GM19452 (cell line): ENCODE data around the gene ERC2.

Source experiments
- ATAC-seq: cut with Tn5 transposase; IDR thresholded peaks from one replicate; pipeline ENCODE4 v1.9.1; 2021; ENCODE audit not compliant: unreplicated experiment

ERC2 gene

DNA sequence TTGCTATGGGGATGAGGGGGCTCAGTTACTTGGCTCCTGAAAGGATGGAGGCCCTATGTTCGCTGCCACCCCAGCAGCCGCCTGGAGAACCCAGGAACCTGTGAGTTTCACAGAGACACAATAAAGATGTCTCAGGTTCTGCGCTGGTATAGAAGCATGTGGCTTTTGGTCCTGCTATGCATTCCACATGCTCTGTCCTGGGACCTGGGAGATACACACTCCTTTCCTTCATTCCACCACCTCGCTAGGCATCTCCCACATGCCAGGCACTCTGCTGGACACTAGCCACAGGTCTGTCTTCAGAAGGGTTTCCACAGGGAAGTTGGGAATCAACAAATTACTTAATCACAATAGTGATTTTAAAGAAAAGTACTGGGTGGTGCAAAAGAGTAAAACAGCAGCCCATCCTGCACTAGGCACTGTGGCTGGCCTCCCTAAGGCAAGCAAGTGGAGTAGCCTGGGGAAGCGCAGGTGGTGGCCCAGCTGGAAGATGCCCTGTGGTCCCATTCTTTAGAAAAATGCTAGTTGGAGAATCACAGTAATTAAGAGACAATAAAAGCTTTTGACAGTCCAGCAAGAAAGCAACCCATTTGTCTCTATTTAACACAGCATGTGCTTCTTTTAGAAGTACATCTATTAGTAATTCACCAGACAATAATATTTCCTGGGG is 572.2 kb downstream of the ERC2 start:
- ATAC-seq = no peak

DNA sequence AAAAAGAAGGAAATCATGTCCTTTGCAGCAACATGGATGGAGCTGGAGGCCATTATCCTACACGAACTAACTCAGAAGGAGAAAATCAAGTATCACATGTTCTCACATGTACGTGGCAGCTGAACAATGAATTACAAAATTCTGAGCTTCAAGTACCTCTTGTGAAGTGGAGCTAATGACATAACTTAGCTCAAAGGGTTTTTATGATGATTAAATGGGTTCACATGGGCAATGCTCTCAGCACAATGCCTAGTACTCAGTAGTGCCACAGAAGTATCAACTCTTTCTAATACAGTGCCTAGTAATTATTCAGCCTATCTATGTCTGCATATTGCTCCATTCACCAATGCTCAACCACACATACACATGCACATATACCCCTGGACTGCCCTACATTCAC is 573.7 kb downstream of the ERC2 start:
- no peak for ATAC-seq

DNA sequence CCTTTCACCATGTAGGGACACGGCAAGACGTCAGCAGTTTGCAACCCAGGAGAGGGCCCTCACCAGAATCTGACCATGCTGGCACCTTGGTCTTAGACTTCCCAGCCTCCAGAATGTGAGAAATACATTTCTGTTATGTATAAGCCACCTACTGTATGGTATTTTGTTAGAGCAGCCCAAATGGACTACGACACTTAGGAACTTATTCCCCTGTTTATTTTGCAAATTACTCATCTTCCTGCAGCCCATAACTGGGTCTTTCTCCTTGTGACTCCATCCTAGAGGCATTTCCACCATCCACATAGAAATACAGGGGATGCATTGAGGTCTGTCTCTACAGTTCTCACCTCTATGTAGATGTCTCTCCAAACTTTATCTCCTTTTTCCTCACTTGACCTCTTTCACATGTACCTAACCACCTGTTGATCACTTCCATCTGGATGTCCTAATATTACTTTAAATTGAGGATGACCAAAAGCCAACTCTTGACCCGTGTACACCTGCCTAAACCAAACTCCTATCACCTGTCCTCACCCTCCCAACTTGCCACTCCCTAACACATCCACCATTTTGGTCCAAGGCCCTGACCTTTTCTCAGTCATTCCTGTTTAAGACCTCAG is 575.1 kb downstream of the ERC2 start:
- no peak for ATAC-seq

DNA sequence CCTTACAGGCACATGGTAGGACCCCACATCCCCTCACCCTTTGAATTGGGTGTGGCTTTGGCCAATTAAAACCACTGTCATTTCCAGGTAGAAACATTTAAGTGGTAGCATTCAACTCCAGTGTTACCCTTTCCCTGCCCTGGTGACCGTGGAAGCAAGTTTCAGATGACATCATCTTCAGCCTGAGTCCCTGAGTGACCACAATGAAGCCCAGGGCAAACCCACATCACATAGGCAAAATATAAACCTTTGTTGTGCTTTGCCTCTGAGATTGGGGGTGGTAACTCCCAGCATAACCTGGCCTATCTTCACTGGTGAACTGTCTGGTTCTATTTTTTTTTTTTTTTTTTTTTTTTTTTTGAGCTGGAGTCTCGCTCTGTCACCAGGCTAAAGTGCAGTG is 577.2 kb downstream of the ERC2 start:
- ATAC-seq = no peak

DNA sequence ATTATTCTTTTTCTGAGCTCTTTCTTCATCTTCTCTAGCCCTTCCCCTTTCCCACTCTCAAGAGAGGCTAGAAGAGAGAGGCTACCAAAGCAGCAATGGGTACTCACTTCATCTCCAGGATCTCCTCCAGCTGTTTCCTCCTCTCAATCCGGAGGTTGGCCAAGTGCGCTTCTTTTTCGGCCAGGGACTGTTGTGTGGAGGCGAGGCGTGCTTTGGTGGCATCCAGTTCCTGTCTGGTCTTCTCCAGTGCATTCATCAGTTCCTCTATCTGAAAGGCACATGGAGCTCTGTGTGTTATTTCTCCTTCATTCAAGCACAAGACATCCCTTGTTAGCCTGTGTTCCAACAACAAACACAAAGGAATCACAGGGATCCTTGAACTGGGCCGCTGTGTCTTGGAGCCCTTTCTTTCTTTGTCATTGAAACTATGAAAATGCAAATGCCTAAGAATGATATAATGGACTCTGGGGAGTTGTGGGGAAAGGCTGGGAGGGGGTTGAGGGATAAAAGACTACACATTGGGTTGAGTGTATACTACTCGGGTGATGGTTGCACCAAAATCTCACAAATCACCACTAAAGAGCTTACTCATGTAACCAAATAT is 579.9 kb downstream of the ERC2 start:
- no peak for ATAC-seq

DNA sequence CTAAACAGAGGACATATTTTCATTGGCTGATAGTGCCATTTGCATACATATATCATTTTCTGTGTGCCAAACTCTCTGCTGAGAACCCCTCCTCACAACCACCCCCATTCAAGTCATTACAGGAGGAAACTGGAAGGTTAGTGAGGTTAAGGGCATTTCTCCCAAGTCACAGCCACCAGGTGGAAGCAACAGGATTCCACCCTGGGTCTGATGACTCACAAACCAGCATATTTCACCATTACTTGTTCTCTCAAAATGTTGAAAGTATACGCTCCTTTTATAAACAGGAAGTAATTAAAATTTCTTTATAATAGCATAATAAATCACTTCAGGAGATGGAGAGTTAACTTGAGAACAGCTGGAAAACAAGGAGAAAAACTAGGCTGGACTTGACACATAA is 582.5 kb downstream of the ERC2 start:
- ATAC-seq = no peak

DNA sequence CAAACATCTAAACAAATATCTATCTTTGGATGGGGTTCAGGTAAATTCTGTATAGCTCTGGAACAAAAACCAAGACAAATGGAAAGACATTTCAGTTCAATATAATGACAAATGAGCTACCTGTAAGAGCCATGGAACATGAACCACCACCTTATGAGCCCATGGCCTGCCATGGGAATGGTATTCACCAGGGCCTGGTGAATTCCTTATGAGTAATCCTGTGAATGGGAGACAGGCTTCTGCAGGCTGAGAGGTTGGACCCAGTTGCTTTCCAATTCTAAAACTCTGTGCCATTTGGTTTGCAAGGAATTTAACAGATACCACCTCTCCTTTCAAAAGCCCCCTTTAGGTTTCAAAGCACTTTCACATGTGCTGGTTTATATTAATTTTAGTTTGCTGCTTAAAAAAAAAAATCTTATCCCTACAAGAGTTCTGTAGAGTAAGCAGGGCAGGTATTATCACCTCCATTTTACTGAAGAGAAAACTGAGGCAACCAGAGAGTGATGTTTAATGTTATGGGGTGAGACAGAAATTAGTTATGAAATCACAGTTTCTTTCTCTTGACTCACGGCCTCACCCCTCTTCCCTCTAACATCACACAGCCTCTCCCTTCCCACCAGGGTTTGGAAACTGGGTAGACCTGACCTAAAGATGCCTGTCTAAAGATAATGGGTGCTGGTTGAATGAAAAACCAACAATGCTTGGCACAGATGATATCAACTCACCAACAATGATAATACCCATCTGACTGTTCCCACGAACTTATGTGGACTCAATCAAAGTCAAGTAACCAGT is 583.6 kb downstream of the ERC2 start:
- ATAC-seq = no peak

DNA sequence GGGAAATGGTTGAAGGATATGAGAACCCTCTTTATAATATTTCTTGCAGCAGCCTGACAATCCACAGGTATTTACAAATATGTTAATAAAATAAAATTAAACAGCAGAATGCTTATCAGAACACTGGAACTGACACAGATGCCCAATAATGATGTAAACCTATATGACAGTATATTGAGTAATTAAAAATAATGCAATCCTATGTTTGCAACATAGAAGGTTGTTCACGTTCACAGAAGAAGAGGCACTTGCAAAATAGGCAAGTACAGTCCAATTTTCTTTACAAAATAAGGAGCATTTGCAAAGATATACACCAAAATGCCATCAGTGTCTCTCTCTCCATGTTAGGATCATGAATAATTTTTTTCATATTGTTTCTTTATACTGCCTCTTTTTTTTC is 584.2 kb downstream of the ERC2 start:
- ATAC-seq = no peak

DNA sequence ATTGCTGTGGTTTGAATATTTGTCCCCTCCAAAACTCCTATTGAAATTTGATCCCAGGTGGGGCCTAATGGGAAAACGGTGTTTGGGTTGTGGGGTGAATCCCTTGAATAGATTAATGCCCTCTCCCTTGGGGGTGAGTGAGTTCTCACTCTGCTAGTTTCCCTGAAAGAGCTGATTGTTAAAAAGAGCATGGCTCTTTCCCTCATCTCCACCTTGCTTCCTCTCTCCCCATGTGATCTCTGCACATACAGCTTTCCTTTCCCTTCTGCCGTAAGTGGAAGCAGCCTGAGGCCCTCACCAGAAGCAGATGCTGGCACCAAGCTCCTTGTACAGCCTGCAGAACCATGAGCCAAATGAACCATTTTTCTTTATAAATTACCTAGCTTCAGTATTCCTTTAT is 586.3 kb downstream of the ERC2 start:
- no peak for ATAC-seq

DNA sequence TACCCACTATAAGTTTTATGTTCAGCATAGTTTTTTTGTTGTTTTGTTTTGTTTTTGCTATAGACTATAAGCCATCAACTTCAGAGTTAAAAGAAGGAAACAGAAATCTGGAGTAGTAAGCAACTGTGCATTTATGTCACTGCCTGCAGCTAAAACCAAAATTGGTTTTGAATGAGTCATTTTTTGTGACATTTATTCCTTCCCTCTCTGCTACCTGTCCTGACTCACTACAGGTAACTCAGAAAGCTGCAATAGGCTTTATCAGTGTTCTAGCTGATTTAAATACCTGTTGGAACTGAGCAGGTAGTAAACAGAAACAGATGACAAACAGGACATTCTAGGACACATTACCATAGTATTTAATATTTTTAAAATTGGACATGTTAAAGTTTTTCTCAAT is 587.9 kb downstream of the ERC2 start:
- no peak for ATAC-seq

DNA sequence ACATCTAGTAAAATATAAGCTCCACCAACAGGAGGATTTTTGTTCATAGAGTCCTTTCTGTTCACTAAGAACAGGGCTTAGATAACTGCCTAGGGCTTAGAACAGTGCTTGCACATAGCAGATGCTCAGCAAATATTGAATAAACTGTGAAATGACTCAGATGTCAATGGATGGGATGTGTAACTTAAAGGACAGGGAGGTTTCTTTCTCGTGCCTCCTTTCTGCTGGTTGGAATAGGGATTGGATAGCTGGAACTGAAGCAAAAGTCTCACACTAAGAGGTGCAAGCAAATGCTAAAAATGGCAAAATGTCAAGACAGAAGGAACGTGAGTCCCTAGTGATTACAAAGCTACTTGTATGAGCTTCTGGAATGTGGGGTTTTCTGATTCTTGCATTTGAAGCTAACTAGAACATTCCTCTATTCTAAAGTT is 588.4 kb downstream of the ERC2 start:
- ATAC-seq = no peak

DNA sequence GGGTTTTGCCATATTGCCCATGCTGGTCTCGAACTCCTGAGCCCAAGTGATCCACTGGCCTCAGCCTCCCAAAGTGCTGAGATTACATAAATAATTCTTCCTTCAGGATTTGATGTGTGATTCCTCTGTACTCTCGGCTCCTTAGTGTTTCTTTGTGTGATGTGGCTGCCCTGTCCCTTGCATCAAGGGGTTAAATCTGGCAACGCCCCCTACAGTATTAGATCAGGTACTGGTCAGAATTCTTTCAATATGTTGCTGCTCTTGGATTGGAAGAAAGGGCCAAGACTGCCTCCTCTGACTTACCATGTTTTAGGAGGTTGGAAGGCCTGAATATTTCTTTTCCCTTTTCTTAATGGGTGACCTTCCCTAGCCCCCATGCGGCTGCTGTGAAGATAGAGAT is 590.6 kb downstream of the ERC2 start:
- ATAC-seq = no peak

DNA sequence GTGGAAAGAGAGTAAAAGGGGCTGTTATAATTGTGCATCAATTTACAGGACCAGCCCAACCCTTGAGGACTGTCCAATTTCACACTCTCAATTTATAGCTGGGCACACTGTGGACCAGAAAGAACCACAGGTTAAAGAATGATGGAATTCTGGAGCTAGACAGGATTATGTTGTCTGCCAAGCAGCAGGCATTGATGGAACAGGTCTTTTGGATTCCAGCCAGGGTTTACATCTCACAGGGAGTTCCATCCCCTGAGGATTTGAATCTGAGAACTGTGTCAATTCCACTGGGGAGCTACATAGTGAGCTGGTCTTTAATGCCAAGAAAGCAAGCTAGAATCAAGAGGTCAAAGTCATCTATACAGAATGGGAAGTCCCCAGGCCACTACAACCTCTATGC is 591.7 kb downstream of the ERC2 start:
- ATAC-seq = no peak

DNA sequence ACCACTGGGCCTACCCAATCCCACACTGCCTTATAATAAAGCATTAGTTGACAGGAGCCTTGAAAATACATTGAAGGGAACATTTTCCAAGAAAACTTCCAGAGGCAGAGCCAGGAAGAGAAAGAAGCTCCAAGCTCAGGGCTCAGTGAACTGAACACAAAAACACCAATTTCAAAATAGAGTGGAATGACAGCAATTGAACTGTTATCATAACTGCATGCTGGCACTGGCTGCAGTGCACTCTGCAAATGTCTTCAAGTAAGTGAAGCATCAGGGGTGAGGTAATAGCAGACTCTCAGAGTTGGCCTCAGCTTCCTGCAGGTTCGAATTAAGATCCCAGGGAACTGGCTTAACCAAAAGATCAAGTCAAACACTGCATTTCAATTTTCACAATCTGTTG is 593.2 kb downstream of the ERC2 start:
- ATAC-seq = no peak

DNA sequence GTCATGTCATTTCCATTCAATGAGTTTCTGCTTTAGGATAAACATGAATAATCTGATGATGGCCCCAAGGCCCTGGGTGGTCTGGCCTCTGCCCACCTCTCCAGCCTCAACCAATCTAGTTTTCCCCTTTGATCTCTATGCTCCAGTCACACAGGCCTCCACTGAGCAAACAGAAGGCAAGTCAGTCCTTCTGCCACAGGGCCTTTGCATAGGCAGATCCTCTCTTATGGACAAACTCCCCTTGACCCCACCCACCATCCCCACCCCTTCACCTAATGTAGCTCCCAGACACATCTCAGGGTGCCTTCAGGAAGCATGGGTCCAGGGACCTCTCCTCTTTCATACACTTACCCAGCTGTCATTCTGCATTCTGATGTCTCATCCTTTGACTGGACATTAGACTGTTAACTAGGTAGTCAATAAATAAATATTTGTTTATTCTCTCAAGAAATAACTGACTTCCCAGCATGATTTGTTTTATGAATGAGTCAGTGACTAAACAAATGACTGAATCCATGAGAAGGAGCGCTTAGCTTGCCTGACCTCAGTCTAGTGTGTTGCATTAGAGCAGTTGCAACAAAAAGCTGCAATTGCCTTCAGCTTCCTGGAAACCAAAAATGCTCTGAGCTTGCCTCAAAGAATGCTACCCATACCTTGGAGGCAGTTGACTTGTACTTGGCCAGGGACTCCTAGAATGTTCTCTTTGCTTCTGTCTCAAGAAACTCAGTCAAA is 594.6 kb downstream of the ERC2 start:
- ATAC-seq = no peak

DNA sequence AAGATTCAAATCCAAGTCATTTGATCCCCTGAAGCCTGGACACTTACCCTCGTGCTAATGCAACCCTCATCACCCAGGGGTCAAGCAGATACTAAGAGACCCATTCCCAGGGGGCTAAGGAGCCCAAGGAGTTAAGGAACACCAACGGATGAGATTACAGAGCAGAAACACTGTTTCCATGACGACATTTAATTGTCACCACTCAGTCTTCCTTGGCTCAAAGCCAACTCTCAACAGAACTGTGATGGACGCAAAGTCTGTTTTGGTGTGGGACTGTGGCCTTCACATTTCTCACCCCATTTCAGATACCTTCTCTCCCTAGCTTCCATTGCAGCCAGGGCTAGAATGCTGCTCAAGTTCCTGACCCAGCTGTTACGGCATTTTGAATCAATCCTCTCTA is 597.7 kb downstream of the ERC2 start:
- no peak for ATAC-seq

DNA sequence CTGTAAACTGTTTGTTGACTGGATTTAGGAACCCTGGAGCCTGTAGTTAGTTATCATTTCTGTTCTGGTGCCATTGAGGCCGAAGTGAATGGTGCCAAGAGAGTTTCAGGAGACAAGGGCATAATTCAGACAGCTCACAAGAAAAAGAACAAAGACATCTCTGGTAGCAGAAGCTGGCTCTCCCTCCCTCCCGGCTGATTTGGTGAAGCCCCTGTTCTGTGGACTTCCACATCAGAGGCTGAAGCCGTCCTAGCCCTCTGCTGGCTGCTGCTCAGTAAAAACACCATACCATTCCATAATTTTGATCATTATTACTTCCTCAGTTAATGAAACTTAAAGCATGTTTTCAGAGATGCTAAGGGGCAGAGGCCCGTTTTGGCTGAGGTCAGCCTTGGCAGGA is 599.9 kb downstream of the ERC2 start:
- no peak for ATAC-seq

DNA sequence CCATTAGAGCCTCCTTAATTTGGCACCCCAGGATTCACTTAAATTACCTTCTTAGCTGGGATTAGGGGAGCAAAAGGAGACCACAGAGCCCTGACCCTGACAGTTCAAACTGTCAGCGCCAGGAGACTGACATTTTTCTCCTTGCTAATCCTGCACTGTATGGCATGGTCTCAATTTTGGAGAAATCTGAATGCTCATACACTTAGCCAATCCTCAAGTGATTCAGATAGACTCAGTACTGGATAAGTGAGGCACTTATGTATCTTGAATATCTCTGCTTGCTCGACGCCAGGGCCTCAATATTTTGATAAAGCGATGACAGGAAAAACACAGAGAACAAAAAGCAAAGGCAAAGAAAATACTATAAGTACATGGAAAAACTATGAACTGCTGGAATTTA is 605.2 kb downstream of the ERC2 start:
- ATAC-seq = no peak

DNA sequence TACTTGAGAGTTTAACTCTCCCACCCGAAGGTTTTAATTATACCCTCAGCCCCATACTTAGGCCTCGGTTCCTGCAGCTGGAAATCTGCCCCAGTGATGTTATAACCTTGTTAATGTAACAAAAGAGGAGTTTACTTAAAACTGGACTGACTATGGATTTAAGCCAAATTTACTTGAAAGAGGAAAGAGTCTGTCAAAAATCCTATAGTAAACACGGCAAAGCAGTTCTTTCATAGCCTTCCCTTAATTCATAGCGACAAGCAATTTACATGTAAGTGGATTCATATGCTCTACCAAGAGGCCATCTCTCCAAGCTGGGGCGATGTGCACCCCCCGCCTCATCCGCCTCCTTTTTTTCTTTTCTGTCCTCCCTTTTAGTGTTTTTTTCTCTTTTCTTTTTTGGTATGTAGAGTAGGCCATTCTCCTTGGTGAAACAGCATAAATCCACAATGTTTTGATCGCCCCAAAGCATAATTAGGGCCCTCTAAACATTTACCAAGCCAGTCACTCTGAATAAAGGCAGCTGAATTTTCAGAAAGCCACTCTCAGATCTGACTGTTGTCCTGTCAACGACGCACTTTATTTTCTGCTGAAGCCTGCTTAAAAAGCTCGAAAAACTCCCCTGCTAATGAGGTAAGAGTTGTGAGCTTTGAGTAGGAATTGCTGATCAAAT is 608.1 kb downstream of the ERC2 start:
- ATAC-seq = no peak

DNA sequence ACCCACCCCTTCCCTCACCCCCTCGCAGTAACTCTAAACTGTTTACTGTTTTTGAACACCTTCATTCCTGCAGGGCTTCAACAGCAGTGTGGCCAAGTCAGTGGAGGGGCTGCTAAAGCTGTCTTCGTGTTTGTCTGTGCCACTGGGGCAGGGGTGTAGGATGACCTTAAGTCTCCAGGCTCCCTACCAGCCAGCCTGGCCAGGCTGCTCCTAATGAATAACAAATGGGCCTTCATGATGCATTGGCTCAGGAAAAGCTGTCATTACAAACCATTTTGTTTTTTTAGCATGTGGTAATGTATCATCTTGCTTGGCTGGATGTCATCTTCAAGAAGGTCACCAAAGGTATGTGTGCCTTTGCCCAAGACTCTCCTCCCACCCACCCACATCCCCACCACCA is 609.0 kb downstream of the ERC2 start:
- no peak for ATAC-seq

DNA sequence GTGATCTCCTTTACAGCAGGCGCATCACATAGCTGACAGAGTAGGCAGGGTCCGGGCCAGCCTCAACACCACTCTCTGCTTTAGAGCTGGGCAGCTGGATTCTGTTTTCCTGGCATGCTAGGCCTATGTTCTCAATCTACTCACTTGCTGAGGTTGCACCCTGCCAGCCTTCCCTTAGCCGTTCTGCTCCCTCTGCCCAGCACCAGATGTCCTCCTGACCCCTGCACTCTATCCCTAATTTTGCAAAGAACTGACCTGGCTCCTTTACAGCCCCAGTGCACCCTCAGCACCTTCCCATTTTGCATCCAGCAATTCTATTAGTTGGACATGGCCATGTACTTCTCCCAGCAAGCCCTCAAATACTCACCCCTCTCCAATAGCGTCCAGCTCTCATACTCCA is 609.5 kb downstream of the ERC2 start:
- ATAC-seq = no peak
